HepG2 (cell line): ENCODE results near the gene PANK4. TPM values are rescaled to one million over a fixed set of nuclear protein-coding genes. Genes with fewer than 3 reads are reported as not detected.
A peak's percentile ranks its signal among the peaks of the same experiment; 100 is the strongest.

Source experiments
- AFF4 ChIP-seq: sonication (generic); formaldehyde crosslinking; IDR thresholded peaks from 2 replicates; pipeline ENCODE4 v1.4.0; 2020; ENCODE audit warnings: missing genetic modification reagents
- ATF1 ChIP-seq: IDR thresholded peaks from 2 replicates; pipeline ENCODE4 v1.6.1; 2016; ENCODE audit warnings: mild to moderate bottlenecking, control low read depth
- ATF7-NPFF ChIP-seq: sonication (generic); formaldehyde crosslinking; IDR thresholded peaks from 2 replicates; pipeline ENCODE4 v1.8.1; 2023; ENCODE audit warnings: mild to moderate bottlenecking, low read depth, missing genetic modification reagents, moderate library complexity
- EZH2 ChIP-seq: conservative IDR thresholded peaks from 2 replicates; pipeline ENCODE4 v1.6.1; 2012; ENCODE audit warnings: mild to moderate bottlenecking, low read depth, low read length, moderate library complexity
- IKZF5 ChIP-seq: IDR thresholded peaks from 2 replicates; pipeline ENCODE4 v1.6.1; 2018; ENCODE audit warnings: missing genetic modification reagents, mild to moderate bottlenecking, missing compliant biosample characterization
- KLF16 ChIP-seq, 2 experiments: sonication (generic) in 1 of 2; formaldehyde crosslinking in 1 of 2; IDR thresholded peaks; 2 replicates each; pipeline versions ENCODE4 v1.6.1 to v1.8.0; 2016 to 2023; ENCODE audit warnings: missing genetic modification reagents in 2 of 2, missing compliant biosample characterization in 1 of 2
- KLF6 ChIP-seq: IDR thresholded peaks from 2 replicates; pipeline ENCODE4 v1.8.0; 2016; ENCODE audit warnings: missing biosample characterization, missing genetic modification reagents
- NFYB ChIP-seq: sonication (generic); formaldehyde crosslinking; IDR thresholded peaks from 2 replicates; pipeline ENCODE4 v1.4.0; 2020; ENCODE audit warnings: missing genetic modification reagents
- RERE ChIP-seq: IDR thresholded peaks from 2 replicates; pipeline ENCODE4 v1.6.1; 2016; ENCODE audit warnings: low read depth, missing genetic modification reagents, missing compliant biosample characterization
- SNAPC2 ChIP-seq: sonication (generic); formaldehyde crosslinking; IDR thresholded peaks from 2 replicates; pipeline ENCODE4 v1.8.1; 2022; ENCODE audit warnings: mild to moderate bottlenecking, missing genetic modification reagents
- STAG1 ChIP-seq: sonication (generic); formaldehyde crosslinking; IDR thresholded peaks from 2 replicates; pipeline ENCODE4 v1.4.0; 2020; ENCODE audit warnings: missing genetic modification reagents
- ZBTB26 ChIP-seq: IDR thresholded peaks from 2 replicates; pipeline ENCODE4 v1.6.1; 2016; ENCODE audit warnings: missing compliant biosample characterization, missing genetic modification reagents, borderline replicate concordance
- ZBTB46 ChIP-seq: sonication (generic); formaldehyde crosslinking; IDR thresholded peaks from 2 replicates; pipeline ENCODE4 v1.4.0; 2020; ENCODE audit warnings: mild to moderate bottlenecking, missing genetic modification reagents, borderline replicate concordance
- ZNF33B ChIP-seq: sonication (generic); formaldehyde crosslinking; IDR thresholded peaks from 2 replicates; pipeline ENCODE4 v1.5.1; 2020; ENCODE audit warnings: mild to moderate bottlenecking, missing genetic modification reagents
- ZNF773 ChIP-seq: sonication (generic); formaldehyde crosslinking; IDR thresholded peaks from 2 replicates; pipeline ENCODE4 v1.4.0; 2020; ENCODE audit warnings: missing genetic modification reagents, borderline replicate concordance
- polyA plus RNA-seq, 8 experiments: library from polyadenylated mRNA; depleted of rRNA in 3 of 8; stranded (reverse) in 7 of 8; unstranded in 1 of 8; fragments of >200 nt; fragmentation: Illumina TruSeq in 4 of 8; extraction: Trizol in 4 of 8; gene quantifications; 2 replicates each; pipeline versions ENCODE4 v1.2.1 to v1.2.3, GENCODE V29; 2011 to 2016; ENCODE audit warnings: low read depth in 4 of 8, missing spikeins in 1 of 8, mixed read lengths in 1 of 8; ENCODE audit not compliant: insufficient read depth in 1 of 8
- total RNA-seq, 5 experiments: library from RNA; depleted of rRNA; stranded (reverse); fragments of >200 nt; fragmentation: Illumina TruSeq; extraction: Trizol; gene quantifications; 2 replicates each; pipeline ENCODE4 v1.2.3, GENCODE V29; 2016; ENCODE audit warnings: low read depth in 1 of 5

The PANK4 gene
- total and polyA plus RNA-seq, 2 of the 13 experiments (the other 11 are each of a cell fraction or from before 2014, with no cell fraction given): 17.4 to 19.3 TPM

GRCh38 chr1:2525920-2526823, at the start of gene PANK4 (continued):
- TF ChIP-seq STAG1 (no peak), ZBTB26 (CRISPR knock-in tag) (no peak), IKZF5 (no peak), EZH2 (no peak), ZNF33B (CRISPR knock-in tag) (no peak), ATF1 (no peak), ZBTB46 (CRISPR knock-in tag) (no peak), ATF7-NPFF (no peak), SNAPC2 (CRISPR knock-in tag) (peak; percentile 49), NFYB (CRISPR knock-in tag) (0 out of 2 replicates have a peak, but pooled peaks have one; percentile 12), KLF16 (CRISPR knock-in tag; IDR thresholded peaks at IDR 0.05) (no peak; a peak in 1 of 4 replicates), KLF6 (CRISPR knock-in tag) (no peak), AFF4 (CRISPR knock-in tag) (no peak), ZNF773 (CRISPR knock-in tag) (no peak), RERE (CRISPR knock-in tag) (no peak)
